Measurements from ENCODE around the gene ACE2.

ACE2 gene

DNA sequence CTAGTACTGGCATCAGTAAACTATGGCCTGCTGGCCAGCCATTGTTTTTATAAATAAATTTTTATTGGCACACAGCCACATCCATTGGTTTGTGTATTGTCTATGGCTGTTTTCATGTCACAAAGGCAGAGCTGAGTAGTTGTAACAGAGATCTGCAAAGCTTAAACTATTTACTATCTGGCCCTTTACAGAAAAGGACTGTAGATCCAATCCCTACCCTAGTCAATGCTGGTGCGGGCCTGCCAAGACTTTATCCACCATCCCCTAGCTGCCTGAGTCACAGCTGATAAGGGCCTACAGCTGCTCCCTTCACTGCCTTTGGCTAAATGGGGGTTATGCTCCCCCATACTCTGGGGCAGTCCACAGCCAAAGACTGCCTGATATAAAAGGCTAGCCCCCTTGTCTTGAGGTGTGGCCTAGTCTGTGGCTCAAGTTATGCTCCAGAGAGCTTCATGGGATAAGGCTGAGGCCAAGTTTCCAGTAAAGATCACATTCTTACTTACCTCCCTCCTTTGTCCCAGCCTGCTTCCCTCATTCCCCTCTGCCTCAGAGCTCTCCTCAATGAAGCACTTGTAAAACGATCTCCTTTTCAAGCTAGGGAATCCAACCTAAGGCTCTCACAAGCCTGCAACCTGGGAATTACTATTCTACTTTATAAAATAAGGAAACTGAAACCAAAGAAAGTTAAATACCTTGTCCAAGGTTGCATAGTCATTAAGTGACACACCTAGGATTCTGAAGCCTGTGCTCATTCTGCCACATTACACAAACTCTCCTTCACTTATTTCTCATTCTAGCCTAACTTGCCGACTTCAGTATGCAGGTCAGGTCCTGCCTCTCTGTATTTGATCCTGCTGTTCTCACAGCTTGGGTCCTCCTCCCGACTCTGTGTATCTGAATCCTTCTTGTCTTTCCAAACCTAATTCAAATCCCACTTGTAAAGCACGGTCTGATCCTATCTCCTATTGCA lies 20.7 kb downstream of the ACE2 start:
- H3K4me3 ChIP-seq (ENCODE audit: low read depth, low read length) = no peak overlapping the region
- TF ChIP-seq CTCF (IDR thresholded peaks at IDR 0.05; ENCODE audit: borderline replicate concordance, insufficient read depth, low read depth, low read length) = no peak

GRCh38 chrX:15576019-15576418 lies 24.7 kb downstream of the ACE2 start:
- TF ChIP-seq CTCF (IDR thresholded peaks at IDR 0.05; ENCODE audit: borderline replicate concordance, insufficient read depth, low read depth, low read length) = no peak
- H3K4me3 ChIP-seq (ENCODE audit: low read depth, low read length) = no peak overlapping the region

DNA sequence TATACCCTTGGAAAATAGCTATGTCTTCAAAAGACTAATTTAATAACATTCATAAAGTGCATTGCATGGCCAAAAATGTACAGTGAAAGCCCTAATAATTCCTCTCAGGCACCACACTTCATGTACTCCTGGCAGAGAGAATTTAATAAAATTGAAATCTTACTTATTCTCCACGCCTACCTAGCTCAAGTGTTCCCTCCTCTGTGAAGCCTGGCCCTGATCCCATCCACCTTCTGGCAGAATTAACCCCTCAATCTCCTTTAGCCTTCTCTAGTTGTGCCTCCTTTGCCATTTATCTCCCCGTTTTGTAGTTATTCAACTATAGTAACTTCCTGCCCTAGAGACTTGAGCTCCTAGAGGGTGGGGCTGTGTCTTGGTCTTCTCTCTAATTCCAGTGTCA lies 26.7 kb downstream of the ACE2 start:
- no peak for TF ChIP-seq CTCF (IDR thresholded peaks at IDR 0.05; ENCODE audit: borderline replicate concordance, insufficient read depth, low read depth, low read length)
- H3K4me3 ChIP-seq (ENCODE audit: low read depth, low read length) = no peak overlapping the region

GRCh38 chrX:15570145-15570544 lies 30.6 kb downstream of the ACE2 start:
- no peak for TF ChIP-seq CTCF (IDR thresholded peaks at IDR 0.05; ENCODE audit: borderline replicate concordance, insufficient read depth, low read depth, low read length)

DNA sequence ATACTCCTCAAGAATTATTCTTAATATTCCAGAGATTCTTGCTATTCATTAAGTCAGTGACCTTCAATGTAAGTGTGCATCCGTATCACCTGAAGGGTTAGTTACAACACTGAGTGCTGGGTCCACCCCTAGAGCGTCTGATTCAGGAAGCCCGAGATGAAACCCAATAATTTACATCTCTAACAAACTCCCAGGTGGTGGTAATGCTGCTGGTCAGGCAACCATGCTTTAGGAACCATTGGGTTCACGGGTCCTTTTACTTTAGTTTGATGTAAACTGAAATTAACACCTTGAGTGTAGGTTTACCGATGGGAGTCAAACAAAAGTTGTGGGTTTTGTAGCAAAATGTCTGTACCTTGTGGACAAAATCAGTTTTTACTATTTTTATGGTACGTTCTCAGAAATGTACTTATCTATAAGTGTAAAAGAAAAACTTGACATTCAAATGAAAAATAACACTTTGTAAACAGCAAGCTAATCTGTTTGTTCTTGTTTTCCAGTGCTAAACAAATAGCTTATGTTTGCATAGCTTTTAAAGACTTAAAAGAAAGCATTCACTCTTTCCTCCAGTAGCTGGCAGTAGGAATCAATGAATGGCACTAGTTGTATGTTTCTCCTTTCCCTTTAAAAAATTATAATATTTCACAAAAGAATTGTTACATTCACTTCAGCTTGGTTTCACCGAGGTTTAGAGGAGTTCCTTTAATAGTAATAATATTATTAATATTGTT lies 32.7 kb downstream of the ACE2 start:
- no peak overlapping the region for H3K4me3 ChIP-seq (ENCODE audit: low read depth, low read length)
- no peak for TF ChIP-seq CTCF (IDR thresholded peaks at IDR 0.05; ENCODE audit: borderline replicate concordance, insufficient read depth, low read depth, low read length)

More at GRCh38 chrX:15570145-15570544, 30.6 kb downstream of the ACE2 start:
- no peak overlapping the region for H3K4me3 ChIP-seq (ENCODE audit: low read depth, low read length)

DNA sequence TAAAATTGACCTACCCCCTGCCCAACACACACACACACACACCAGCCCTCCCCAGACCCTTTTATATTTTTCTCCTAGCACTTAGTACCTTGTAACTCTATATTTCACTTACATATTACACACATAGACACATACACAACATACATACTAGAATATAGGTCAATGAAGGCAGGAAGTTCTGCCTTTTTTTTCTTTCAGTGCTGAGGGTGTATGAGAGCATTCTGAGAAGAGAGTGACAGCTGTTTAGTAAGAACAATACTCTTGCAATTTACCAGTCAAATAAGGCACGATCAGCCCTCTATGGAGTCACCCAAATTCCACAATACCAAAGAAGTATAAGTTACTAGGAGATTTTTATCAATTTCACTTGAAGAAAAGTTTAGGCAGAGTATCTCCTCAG lies 33.5 kb downstream of the ACE2 start:
- TF ChIP-seq CTCF (IDR thresholded peaks at IDR 0.05; ENCODE audit: borderline replicate concordance, insufficient read depth, low read depth, low read length) = no peak
- no peak overlapping the region for H3K4me3 ChIP-seq (ENCODE audit: low read depth, low read length)

Data from GM12875 (cell line).